Prostate gland (tissue), 2 donors: Measurements from ENCODE around the gene CRYBG1. TPM values are rescaled to one million over a fixed set of nuclear protein-coding genes. Genes with fewer than 3 reads are reported as not detected.
A peak's percentile ranks its signal among the peaks of the same experiment; 100 is the strongest.

Source experiments
- DNase-seq: peaks from one replicate; pipeline ENCODE4 v3.0.0-alpha.2; 2019; ENCODE audit warnings: low spot score
- H3K27ac ChIP-seq, 2 donors: fragments of 200-600 bp; sonication (generic); 2 replicates each; pipeline ENCODE4 v1.5.1; 2017 to 2019
- H3K27me3 ChIP-seq: fragments of 200-600 bp; sonication (generic); replicated peaks from 2 replicates; pipeline ENCODE4 v1.5.1; 2019; ENCODE audit not compliant: insufficient read depth
- H3K36me3 ChIP-seq, 2 donors: fragments of 200-600 bp; sonication (generic); 1 replicate in 1 of 2; 2 replicates in 1 of 2; pipeline versions ENCODE4 v1.5.1 to v1.8.1; 2017 to 2019
- H3K4me1 ChIP-seq: fragments of 200-600 bp; sonication (generic); replicated peaks from 2 replicates; pipeline ENCODE4 v1.5.1; 2019
- H3K4me3 ChIP-seq, 2 donors: fragments of 200-600 bp; sonication (generic); 2 replicates each; pipeline ENCODE4 v1.5.1; 2017 to 2019
- H3K9me3 ChIP-seq: fragments of 200-600 bp; sonication (generic); 2 replicates; pipeline ENCODE4 v1.5.1; 2017
- CTCF ChIP-seq, 4 experiments: fragments of 200-600 bp in 2 of 4; fragments of 450-650 bp in 2 of 4; sonication (generic) in 2 of 4; IDR thresholded peaks; 1 replicate in 3 of 4; 2 replicates in 1 of 4; pipeline ENCODE4 v1.5.1; 2016 to 2019; ENCODE audit warnings: antibody characterized with exemption in 4 of 4, mild to moderate bottlenecking in 2 of 4, moderate library complexity in 2 of 4
- POLR2A ChIP-seq: fragments of 450-650 bp; IDR thresholded peaks from one replicate; pipeline ENCODE4 v1.6.1; 2016; ENCODE audit warnings: antibody characterized with exemption, mild to moderate bottlenecking
- POLR2AphosphoS5 ChIP-seq: sonication (generic); formaldehyde crosslinking; IDR thresholded peaks from one replicate; pipeline ENCODE4 v1.6.1; 2017; ENCODE audit warnings: antibody characterized with exemption
- WGBS: methylation state at CpG from one replicate; pipeline ENCODE4 v1.1.5; 2018; 5-methylcytosine and 5-hydroxymethylcytosine counted together
- intact Hi-C: fragments of 100-400 bp; cut with DNase I; formaldehyde crosslinking; loops from one replicate; pipeline ENCODE4 v1.14.2; 2022
- total RNA-seq, 2 donors: library from RNA; depleted of rRNA; stranded (reverse); fragments of >200 nt; gene quantifications; one replicate each; pipeline ENCODE4 v1.1.0, GENCODE V29; 2016

CRYBG1 gene
- total RNA-seq, 2 donors from 2014 or later, result 39.9 to 75.4 TPM

DNA sequence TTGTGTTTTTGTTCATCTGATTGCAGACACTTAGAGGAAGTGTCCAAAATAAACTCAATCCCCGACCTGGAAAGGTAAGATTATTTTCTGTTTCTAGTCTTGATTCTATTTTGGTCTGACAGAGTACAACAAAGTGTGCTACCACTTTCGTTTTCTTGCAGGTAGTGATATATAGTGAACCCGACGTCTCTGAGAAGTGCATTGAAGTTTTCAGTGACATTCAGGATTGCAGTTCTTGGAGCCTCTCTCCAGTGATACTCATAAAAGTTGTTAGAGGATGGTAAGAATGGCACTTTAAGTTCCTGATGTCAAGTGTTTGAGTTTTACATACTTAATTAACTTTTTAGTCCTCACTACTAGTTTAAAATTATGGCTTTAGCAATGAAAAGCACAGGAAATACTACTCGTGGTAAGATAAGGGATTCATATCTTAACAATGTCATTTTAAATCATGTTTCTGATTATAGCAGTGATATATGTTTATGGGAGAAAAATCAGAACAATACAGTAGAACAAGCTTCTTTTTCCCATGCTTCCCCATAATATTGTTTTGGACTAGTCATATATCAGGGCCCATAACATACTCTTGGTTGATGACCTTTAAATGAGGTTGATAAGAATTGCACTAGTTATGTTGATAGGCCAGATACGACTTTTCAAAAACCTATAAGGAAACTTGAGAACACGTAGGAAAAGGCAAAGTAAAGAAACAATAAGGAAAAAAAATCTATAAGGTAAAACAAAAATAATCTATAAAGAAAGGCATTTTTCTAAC is 164.8 kb downstream of the CRYBG1 start:
- H3K4me1 ChIP-seq, result no peaks in the 10 kb centered on the region
- peak overlapping the region in 1 of 2 donors; percentile 10 for H3K4me3 ChIP-seq
- no peaks in the 10 kb centered on the region for H3K27me3 ChIP-seq
- H3K27ac ChIP-seq, result peak overlapping the region; percentile 20 to 25
- no peaks in the 10 kb centered on the region for H3K36me3 ChIP-seq
- H3K9me3 ChIP-seq, result no peaks in the 10 kb centered on the region
- no peak for DNase-seq
- TF ChIP-seq POLR2A (no peak), POLR2AphosphoS5 (no peak)
- 15% methylated on average over 7 of the region's 7 CpGs for WGBS
- intact Hi-C loops, result no loop called here

DNA sequence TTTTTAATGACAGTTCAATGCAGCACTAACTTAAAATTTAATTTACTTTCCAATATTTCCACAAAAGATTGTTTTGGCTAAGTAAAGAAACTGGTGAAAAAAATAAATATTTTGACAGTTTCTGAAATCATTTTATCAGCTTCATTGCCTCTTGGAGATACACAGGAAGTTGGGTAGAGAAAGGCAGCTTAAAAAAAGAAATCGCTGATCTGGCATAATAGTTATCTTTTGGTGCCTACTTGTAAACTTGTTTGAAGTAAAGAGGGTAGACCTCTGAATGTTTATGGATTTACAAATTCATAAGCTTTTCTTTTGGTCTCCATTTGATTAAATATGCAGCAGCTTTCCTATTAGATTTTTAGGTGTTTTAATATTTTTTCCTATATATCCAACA is 165.4 kb downstream of the CRYBG1 start:
- TF ChIP-seq POLR2A, result no peak
- TF ChIP-seq POLR2AphosphoS5, result no peak
- no peak for TF ChIP-seq CTCF (IDR thresholded peaks at IDR 0.05)
- H3K27ac ChIP-seq, result peak overlapping the region in 1 of 2 donors; percentile 25
- 92% methylated on average over 1 of the region's 1 CpG for WGBS

DNA sequence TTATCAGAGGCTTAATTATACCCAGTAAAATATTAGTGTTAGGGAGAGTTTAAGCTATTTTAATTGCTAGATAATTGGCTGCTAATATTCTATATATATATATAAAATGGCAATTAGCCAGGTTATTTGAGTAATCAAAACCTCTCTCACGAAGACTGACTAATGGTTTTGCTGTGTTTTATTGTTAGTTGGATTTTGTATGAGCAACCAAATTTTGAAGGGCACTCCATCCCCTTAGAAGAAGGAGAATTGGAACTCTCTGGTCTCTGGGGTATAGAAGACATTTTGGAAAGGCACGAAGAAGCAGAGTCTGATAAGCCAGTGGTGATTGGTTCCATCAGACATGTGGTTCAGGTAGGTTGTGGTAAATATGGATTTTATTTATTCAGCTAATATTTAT is 166.6 kb downstream of the CRYBG1 start:
- intact Hi-C loops, result no loop called here
- H3K4me1 ChIP-seq, result no peaks in the 10 kb centered on the region
- TF ChIP-seq CTCF (IDR thresholded peaks at IDR 0.05) (no peak), POLR2AphosphoS5 (no peak), POLR2A (no peak)

More for the DNA sequence above, 165.4 kb downstream of the CRYBG1 start:
- no peak for DNase-seq
- Histone ChIP-seq H3K9me3 (no peaks in the 10 kb centered on the region), H3K27me3 (no peaks in the 10 kb centered on the region), H3K4me1 (no peaks in the 10 kb centered on the region), H3K4me3 (no peak overlapping the region), H3K36me3 (no peaks in the 10 kb centered on the region)
- intact Hi-C loops, result no loop called here

GRCh38 chr6:106527979-106528378 is 167.5 kb downstream of the CRYBG1 start:
- H3K27me3 ChIP-seq, result no peaks in the 10 kb centered on the region
- DNase-seq, result no peak
- 37% methylated on average over 3 of the region's 3 CpGs for WGBS
- H3K4me3 ChIP-seq, result no peak overlapping the region
- H3K27ac ChIP-seq, result no peak overlapping the region
- no peaks in the 10 kb centered on the region for H3K4me1 ChIP-seq
- intact Hi-C loops, result no loop called here
- H3K9me3 ChIP-seq, result no peaks in the 10 kb centered on the region
- no peak for TF ChIP-seq POLR2AphosphoS5
- TF ChIP-seq CTCF (IDR thresholded peaks at IDR 0.05), result no peak
- TF ChIP-seq POLR2A, result no peak
- no peaks in the 10 kb centered on the region for H3K36me3 ChIP-seq

More for the DNA sequence above, 166.6 kb downstream of the CRYBG1 start:
- no peak overlapping the region for H3K4me3 ChIP-seq
- H3K36me3 ChIP-seq, result no peaks in the 10 kb centered on the region
- no peak for DNase-seq
- 92% methylated on average over 2 of the region's 2 CpGs for WGBS
- H3K9me3 ChIP-seq, result no peaks in the 10 kb centered on the region
- H3K27me3 ChIP-seq, result no peaks in the 10 kb centered on the region
- H3K27ac ChIP-seq, result no peak overlapping the region

DNA sequence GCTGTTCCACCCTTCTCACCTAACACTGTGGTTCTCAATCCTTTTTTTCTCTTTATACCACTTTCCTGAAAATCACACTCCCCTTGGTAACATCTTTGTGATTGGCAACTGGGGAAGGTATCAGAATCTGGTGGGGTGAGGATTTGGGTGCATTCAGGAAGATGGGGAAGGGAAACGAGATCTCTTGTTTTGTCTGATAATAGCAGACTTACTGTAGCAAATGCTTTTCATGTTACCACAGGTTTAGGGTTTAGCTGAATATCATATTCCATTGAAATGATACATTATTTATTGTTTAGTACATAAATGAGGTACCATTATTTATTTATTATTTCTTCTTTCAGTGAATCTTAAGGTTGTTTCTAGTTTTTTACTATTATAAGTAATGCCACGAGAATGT is 168.0 kb downstream of the CRYBG1 start:
- no peaks in the 10 kb centered on the region for H3K4me1 ChIP-seq
- intact Hi-C loops, result no loop called here
- no peaks in the 10 kb centered on the region for H3K9me3 ChIP-seq
- no peak overlapping the region for H3K27ac ChIP-seq
- H3K36me3 ChIP-seq, result no peaks in the 10 kb centered on the region
- DNase-seq, result no peak
- H3K4me3 ChIP-seq, result no peak overlapping the region
- TF ChIP-seq POLR2AphosphoS5 (no peak), CTCF (IDR thresholded peaks at IDR 0.05) (no peak), POLR2A (no peak)
- H3K27me3 ChIP-seq, result no peaks in the 10 kb centered on the region
- 92% methylated on average over 2 of the region's 2 CpGs for WGBS
